C4-2B (cell line): ENCODE results near the gene ZSCAN1.

Source experiments
- ZFX ChIP-seq: fragments of 450-650 bp; IDR thresholded peaks from 2 replicates; pipeline ENCODE4 v1.6.1; 2017
- TF ChIP-seq, protein P1 (sequence below): fragments of 450-650 bp; conservative IDR thresholded peaks from 2 replicates; pipeline ENCODE4 v1.5.1; 2017; ENCODE audit warnings: mild to moderate bottlenecking

GRCh38 chr19:58054901-58055874 lies 21.4 kb downstream of the ZSCAN1 start:
- TF ChIP-seq, protein P1, sequence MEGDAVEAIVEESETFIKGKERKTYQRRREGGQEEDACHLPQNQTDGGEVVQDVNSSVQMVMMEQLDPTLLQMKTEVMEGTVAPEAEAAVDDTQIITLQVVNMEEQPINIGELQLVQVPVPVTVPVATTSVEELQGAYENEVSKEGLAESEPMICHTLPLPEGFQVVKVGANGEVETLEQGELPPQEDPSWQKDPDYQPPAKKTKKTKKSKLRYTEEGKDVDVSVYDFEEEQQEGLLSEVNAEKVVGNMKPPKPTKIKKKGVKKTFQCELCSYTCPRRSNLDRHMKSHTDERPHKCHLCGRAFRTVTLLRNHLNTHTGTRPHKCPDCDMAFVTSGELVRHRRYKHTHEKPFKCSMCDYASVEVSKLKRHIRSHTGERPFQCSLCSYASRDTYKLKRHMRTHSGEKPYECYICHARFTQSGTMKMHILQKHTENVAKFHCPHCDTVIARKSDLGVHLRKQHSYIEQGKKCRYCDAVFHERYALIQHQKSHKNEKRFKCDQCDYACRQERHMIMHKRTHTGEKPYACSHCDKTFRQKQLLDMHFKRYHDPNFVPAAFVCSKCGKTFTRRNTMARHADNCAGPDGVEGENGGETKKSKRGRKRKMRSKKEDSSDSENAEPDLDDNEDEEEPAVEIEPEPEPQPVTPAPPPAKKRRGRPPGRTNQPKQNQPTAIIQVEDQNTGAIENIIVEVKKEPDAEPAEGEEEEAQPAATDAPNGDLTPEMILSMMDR: no peak
- TF ChIP-seq ZFX: no peak
